ENCODE measurements around the gene PSMC3. TPM values are rescaled to one million over a fixed set of nuclear protein-coding genes. Genes with fewer than 3 reads are reported as not detected.

The PSMC3 gene
- total and polyA plus RNA-seq, 2 of the 13 experiments (the other 11 are each of a cell fraction or from before 2014, with no cell fraction given) = 75.8 to 214 TPM

- TF ChIP-seq ZNF318 (CRISPR knock-in tag; IDR thresholded peaks at IDR 0.05) (0 out of 2 replicates have a peak, but pooled peaks have one; percentile 61), ZNF326 (CRISPR knock-in tag; IDR thresholded peaks at IDR 0.05; ENCODE audit: borderline replicate concordance) (no peak), MAZ (IDR thresholded peaks at IDR 0.05; ENCODE audit: borderline replicate concordance, low read depth, low read length) (no peak), MAZ (CRISPR knock-in tag; IDR thresholded peaks at IDR 0.05; ENCODE audit: low read depth) (no peak), RCOR2 (CRISPR knock-in tag; IDR thresholded peaks at IDR 0.05) (no peak), ZNF225 (CRISPR knock-in tag; IDR thresholded peaks at IDR 0.05) (peak; percentile 14; the same call in 1 of the 2 replicates), PCBP1 (IDR thresholded peaks at IDR 0.05; ENCODE audit: borderline replicate concordance, low read depth, low read length) (no peak), SP2 (CRISPR knock-in tag; IDR thresholded peaks at IDR 0.05) (peak; percentile 24; the same call in 1 of the 2 replicates), ZIK1 (CRISPR knock-in tag; IDR thresholded peaks at IDR 0.05; ENCODE audit: borderline replicate concordance, low read depth) (peak; percentile 35; the same call in 1 of the 2 replicates), HNRNPL (IDR thresholded peaks at IDR 0.05; ENCODE audit: low read depth, low read length) (peak; percentile 72; the same call in 1 of the 2 replicates), MED8 (CRISPR knock-in tag; IDR thresholded peaks at IDR 0.05; ENCODE audit: insufficient replicate concordance) (no peak), FOXO1 (CRISPR knock-in tag; IDR thresholded peaks at IDR 0.05) (peak; percentile 0; the same call in 1 of the 2 replicates), DNMT3B (CRISPR knock-in tag; conservative IDR thresholded peaks at IDR 0.05) (0 out of 2 replicates have a peak, but pooled peaks have one; percentile 12)
- TF ChIP-seq, protein P1, sequence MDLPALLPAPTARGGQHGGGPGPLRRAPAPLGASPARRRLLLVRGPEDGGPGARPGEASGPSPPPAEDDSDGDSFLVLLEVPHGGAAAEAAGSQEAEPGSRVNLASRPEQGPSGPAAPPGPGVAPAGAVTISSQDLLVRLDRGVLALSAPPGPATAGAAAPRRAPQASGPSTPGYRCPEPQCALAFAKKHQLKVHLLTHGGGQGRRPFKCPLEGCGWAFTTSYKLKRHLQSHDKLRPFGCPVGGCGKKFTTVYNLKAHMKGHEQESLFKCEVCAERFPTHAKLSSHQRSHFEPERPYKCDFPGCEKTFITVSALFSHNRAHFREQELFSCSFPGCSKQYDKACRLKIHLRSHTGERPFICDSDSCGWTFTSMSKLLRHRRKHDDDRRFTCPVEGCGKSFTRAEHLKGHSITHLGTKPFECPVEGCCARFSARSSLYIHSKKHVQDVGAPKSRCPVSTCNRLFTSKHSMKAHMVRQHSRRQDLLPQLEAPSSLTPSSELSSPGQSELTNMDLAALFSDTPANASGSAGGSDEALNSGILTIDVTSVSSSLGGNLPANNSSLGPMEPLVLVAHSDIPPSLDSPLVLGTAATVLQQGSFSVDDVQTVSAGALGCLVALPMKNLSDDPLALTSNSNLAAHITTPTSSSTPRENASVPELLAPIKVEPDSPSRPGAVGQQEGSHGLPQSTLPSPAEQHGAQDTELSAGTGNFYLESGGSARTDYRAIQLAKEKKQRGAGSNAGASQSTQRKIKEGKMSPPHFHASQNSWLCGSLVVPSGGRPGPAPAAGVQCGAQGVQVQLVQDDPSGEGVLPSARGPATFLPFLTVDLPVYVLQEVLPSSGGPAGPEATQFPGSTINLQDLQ (CRISPR knock-in tag; IDR thresholded peaks at IDR 0.05) = 0 out of 2 replicates have a peak, but pooled peaks have one; percentile 7
- TF ChIP-seq, protein P2, sequence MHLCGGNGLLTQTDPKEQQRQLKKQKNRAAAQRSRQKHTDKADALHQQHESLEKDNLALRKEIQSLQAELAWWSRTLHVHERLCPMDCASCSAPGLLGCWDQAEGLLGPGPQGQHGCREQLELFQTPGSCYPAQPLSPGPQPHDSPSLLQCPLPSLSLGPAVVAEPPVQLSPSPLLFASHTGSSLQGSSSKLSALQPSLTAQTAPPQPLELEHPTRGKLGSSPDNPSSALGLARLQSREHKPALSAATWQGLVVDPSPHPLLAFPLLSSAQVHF (CRISPR knock-in tag; IDR thresholded peaks at IDR 0.05) = no peak
Measured at GRCh38 chr11:47408598-47409439, 17.4 kb downstream of the PSMC3 start (continued).
